CD14-positive monocyte (primary cell): ENCODE data around the gene LRCH1. TPM values are rescaled to one million over a fixed set of nuclear protein-coding genes. Genes with fewer than 3 reads are reported as not detected.
A peak's percentile ranks its signal among the peaks of the same experiment; 100 is the strongest.

Source experiments
- DNase-seq, 3 donors: peaks; one replicate each; pipeline ENCODE4 v3.0.0-alpha.2; 2011 to 2022
- H2AFZ ChIP-seq: 2 replicates; pipeline ENCODE4 v1.6.0; 2012; ENCODE audit warnings: mild to moderate bottlenecking, low read depth, low read length, inconsistent platforms; ENCODE audit not compliant: insufficient read depth, poor library complexity, severe bottlenecking
- H3K27ac ChIP-seq, 2 donors: 1 replicate in 1 of 2; 2 replicates in 1 of 2; pipeline ENCODE4 v1.5.1; 2012 to 2013; ENCODE audit warnings: low read length in 2 of 2, control low read depth in 1 of 2, inconsistent platforms in 1 of 2, low read depth in 1 of 2, mild to moderate bottlenecking in 1 of 2
- H3K27me3 ChIP-seq, 2 donors: one replicate each; pipeline versions ENCODE4 v1.6.0 to v1.6.1; 2011 to 2013; ENCODE audit warnings: low read length in 2 of 2; ENCODE audit not compliant: control insufficient read depth in 2 of 2, insufficient read depth in 2 of 2
- H3K36me3 ChIP-seq, 2 donors: replicated peaks in 1 of 2; 1 replicate in 1 of 2; 2 replicates in 1 of 2; pipeline versions ENCODE4 v1.5.1 to v1.6.1; 2012 to 2013; ENCODE audit warnings: low read length in 2 of 2, control low read depth in 1 of 2, inconsistent platforms in 1 of 2, mild to moderate bottlenecking in 1 of 2; ENCODE audit not compliant: insufficient read depth in 2 of 2, control insufficient read depth in 1 of 2
- H3K4me1 ChIP-seq, 2 donors: 1 replicate in 1 of 2; 2 replicates in 1 of 2; pipeline versions ENCODE4 v1.5.1 to v1.6.1; 2012 to 2013; ENCODE audit warnings: low read length in 2 of 2, control low read depth in 1 of 2, inconsistent platforms in 1 of 2, mild to moderate bottlenecking in 1 of 2, moderate library complexity in 1 of 2; ENCODE audit not compliant: insufficient read depth in 2 of 2, control insufficient read depth in 1 of 2
- H3K4me2 ChIP-seq: replicated peaks from 2 replicates; pipeline ENCODE3; 2012; ENCODE audit warnings: low read length, moderate library complexity, mild to moderate bottlenecking; ENCODE audit not compliant: poor library complexity, severe bottlenecking; ENCODE audit errors: extremely low read depth
- H3K4me3 ChIP-seq, 3 experiments: fragments of 200-600 bp in 1 of 3; sonication (generic) in 1 of 3; replicated peaks in 1 of 3; 1 replicate in 2 of 3; 2 replicates in 1 of 3; pipeline ENCODE4 v1.5.1; 2011 to 2013; ENCODE audit warnings: low read length in 3 of 3, mild to moderate bottlenecking in 3 of 3, control low read depth in 2 of 3, low read depth in 2 of 3, inconsistent platforms in 1 of 3, moderate library complexity in 1 of 3
- H3K79me2 ChIP-seq: 2 replicates; pipeline ENCODE4 v1.6.0; 2012; ENCODE audit warnings: mild to moderate bottlenecking, control low read depth, inconsistent platforms, low read length, moderate library complexity; ENCODE audit not compliant: insufficient read depth
- H3K9ac ChIP-seq: 2 replicates; pipeline ENCODE4 v1.6.0; 2017; ENCODE audit warnings: low read length, mild to moderate bottlenecking; ENCODE audit not compliant: insufficient read depth, poor library complexity, severe bottlenecking
- H3K9me3 ChIP-seq, 2 donors: replicated peaks in 1 of 2; 1 replicate in 1 of 2; 2 replicates in 1 of 2; pipeline versions ENCODE4 v1.5.1 to v1.6.1; 2012 to 2013; ENCODE audit warnings: low read length in 2 of 2, control low read depth in 1 of 2; ENCODE audit not compliant: control insufficient read depth in 1 of 2, insufficient read depth in 1 of 2
- H4K20me1 ChIP-seq: 2 replicates; pipeline ENCODE4 v1.6.0; 2012; ENCODE audit warnings: mild to moderate bottlenecking, low read length, control low read depth, moderate library complexity; ENCODE audit not compliant: insufficient read depth
- H3K27ac Mint-ChIP-seq, 7 donors: one replicate each; pipeline ENCODE4 v1.8.0; 2020; ENCODE audit warnings: mild to moderate bottlenecking in 7 of 7, mixed read lengths in 7 of 7, moderate library complexity in 6 of 7, inconsistent platforms in 2 of 7
- H3K27me3 Mint-ChIP-seq, 3 donors: one replicate each; pipeline ENCODE4 v1.8.0; 2021 to 2022; ENCODE audit warnings: low read depth in 3 of 3, mild to moderate bottlenecking in 3 of 3, mixed read lengths in 3 of 3, moderate library complexity in 3 of 3, inconsistent platforms in 1 of 3
- H3K36me3 Mint-ChIP-seq, 2 donors: one replicate each; pipeline ENCODE4 v1.8.0; 2020; ENCODE audit warnings: mixed read lengths in 2 of 2, inconsistent platforms in 1 of 2, mild to moderate bottlenecking in 1 of 2
- H3K4me1 Mint-ChIP-seq: one replicate; pipeline ENCODE4 v1.8.0; 2020; ENCODE audit warnings: mild to moderate bottlenecking, mixed read lengths
- H3K4me3 Mint-ChIP-seq, 2 donors: one replicate each; pipeline ENCODE4 v1.8.0; 2020; ENCODE audit warnings: mild to moderate bottlenecking in 2 of 2, mixed read lengths in 2 of 2, moderate library complexity in 1 of 2
- H3K9me3 Mint-ChIP-seq, 7 donors: one replicate each; pipeline ENCODE4 v1.8.0; 2020 to 2022; ENCODE audit warnings: mixed read lengths in 7 of 7, mild to moderate bottlenecking in 6 of 7, moderate library complexity in 6 of 7, inconsistent platforms in 2 of 7
- CTCF ChIP-seq: fragments of 200-600 bp; IDR thresholded peaks from one replicate; pipeline ENCODE4 v1.8.0; 2022; ENCODE audit warnings: antibody characterized with exemption, mild to moderate bottlenecking
- WGBS: methylation state at CpG from one replicate; pipeline ENCODE4 v1.1.5; 2013; ENCODE audit warnings: missing lambda C conversion rate; ENCODE audit not compliant: insufficient coverage; 5-methylcytosine and 5-hydroxymethylcytosine counted together
- intact Hi-C, 2 donors: fragments of 100-400 bp; cut with micrococcal nuclease; formaldehyde crosslinking; loops; one replicate each; pipeline versions ENCODE4 v1.15.0 to v1.15.1; 2023
- polyA plus RNA-seq, 3 donors: library from polyadenylated mRNA; depleted of rRNA in 1 of 3; unstranded in 2 of 3; stranded (reverse) in 1 of 3; fragments of 300-500 nt in 2 of 3; fragments of >200 nt in 1 of 3; fragmentation: Illumina TruSeq in 2 of 3; gene quantifications; 1 replicate in 2 of 3; 2 replicates in 1 of 3; pipeline ENCODE4 v1.2.3, GENCODE V29; 2012 to 2021

Gene LRCH1
- polyA plus RNA-seq, 3 donors, result 0.88 to 7.1 (median 2.1) TPM

GRCh38 chr13:46526100-46526735 is 26.8 kb upstream of the LRCH1 start:
- Histone ChIP-seq H3K4me2 (no peak overlapping the region), H3K4me1 (no peaks in the 10 kb centered on the region), H3K9me3 (no peaks in the 10 kb centered on the region), H3K36me3 (no peaks in the 10 kb centered on the region), H3K27me3 (no peaks in the 10 kb centered on the region), H3K9ac (no peak overlapping the region), H3K79me2 (no peaks in the 10 kb centered on the region), H2AFZ (no peak overlapping the region), H3K27ac (no peak overlapping the region), H3K4me3 (no peak overlapping the region), H4K20me1 (no peaks in the 10 kb centered on the region)
- Mint-ChIP-seq H3K36me3 (no peaks in the 10 kb centered on the region), H3K27me3 (peaks cover 0 to 3% (median 1%) of the 10 kb centered on the region in 3 donors), H3K4me3 (no peak overlapping the region), H3K27ac (peak overlapping the region in 1 of 7 donors; percentile 11), H3K9me3 (peaks cover 0 to 6% (median 5%) of the 10 kb centered on the region in 7 donors), H3K4me1 (peaks cover 10% of the 10 kb centered on the region)
- no peak for TF ChIP-seq CTCF
- intact Hi-C loops, result no loop called here
- WGBS, result 47% methylated on average over 3 of the region's 7 CpGs
- DNase-seq, result no peak

- H2AFZ ChIP-seq, result no peak overlapping the region
- DNase-seq, result no peak
- TF ChIP-seq CTCF, result no peak
- no peaks in the 10 kb centered on the region for H3K4me1 ChIP-seq
- no peaks in the 10 kb centered on the region for H4K20me1 ChIP-seq
- H3K27me3 Mint-ChIP-seq, result peaks cover 0 to 7% (median 1%) of the 10 kb centered on the region in 3 donors
- no peak overlapping the region for H3K27ac Mint-ChIP-seq
- intact Hi-C loops, result no loop called here
- no peak overlapping the region for H3K27ac ChIP-seq
- no peak overlapping the region for H3K9ac ChIP-seq
- peaks cover 0 to 2% (median 0%) of the 10 kb centered on the region in 7 donors for H3K9me3 Mint-ChIP-seq
- H3K79me2 ChIP-seq, result no peaks in the 10 kb centered on the region
- H3K4me1 Mint-ChIP-seq, result peaks cover 13% of the 10 kb centered on the region
- H3K36me3 Mint-ChIP-seq, result no peaks in the 10 kb centered on the region
- no peaks in the 10 kb centered on the region for H3K9me3 ChIP-seq
- no peak overlapping the region for H3K4me3 ChIP-seq
- no CpG with 5 or more reads among the region's 3 CpGs for WGBS
- no peak overlapping the region for H3K4me3 Mint-ChIP-seq
- H3K36me3 ChIP-seq, result no peaks in the 10 kb centered on the region
- no peak overlapping the region for H3K4me2 ChIP-seq
- no peaks in the 10 kb centered on the region for H3K27me3 ChIP-seq
These were observed 26.2 kb upstream of the LRCH1 start for GRCh38 chr13:46526740-46527139.
